Stomach (tissue), 9 donors: ENCODE results near the gene B4GALNT1. TPM values are rescaled to one million over a fixed set of nuclear protein-coding genes. Genes with fewer than 3 reads are reported as not detected.

Source experiments
- DNase-seq, 2 donors: peaks; one replicate each; pipeline versions ENCODE4 v3.0.0 to v3.0.0-alpha.2; 2013 to 2019
- H3K27ac ChIP-seq, 5 donors: fragments of 200-600 bp in 4 of 5; sonication (generic) in 4 of 5; one replicate each; pipeline ENCODE4 v1.5.1; 2013 to 2019; ENCODE audit warnings: mild to moderate bottlenecking in 1 of 5, moderate library complexity in 1 of 5
- H3K27me3 ChIP-seq, 3 donors: fragments of 200-600 bp; sonication (generic); one replicate each; pipeline ENCODE4 v1.5.1; 2017 to 2019; ENCODE audit warnings: mixed run types in 1 of 3
- H3K36me3 ChIP-seq, 4 donors: fragments of 200-600 bp; sonication (generic); 1 replicate in 3 of 4; 2 replicates in 1 of 4; pipeline ENCODE4 v1.5.1; 2016 to 2019
- H3K4me1 ChIP-seq, 4 donors: fragments of 200-600 bp; sonication (generic); one replicate each; pipeline ENCODE4 v1.5.1; 2016 to 2019
- H3K4me3 ChIP-seq, 4 donors: fragments of 200-600 bp; sonication (generic) in 3 of 4; one replicate each; pipeline ENCODE4 v1.5.1; 2016 to 2019; ENCODE audit warnings: mild to moderate bottlenecking in 1 of 4
- H3K9me3 ChIP-seq, 4 donors: fragments of 200-600 bp; sonication (generic); one replicate each; pipeline ENCODE4 v1.5.1; 2016 to 2019
- CTCF ChIP-seq, 7 experiments: fragments of 450-650 bp in 4 of 7; fragments of 200-600 bp in 3 of 7; sonication (generic) in 3 of 7; IDR thresholded peaks; one replicate each; pipeline ENCODE4 v1.5.1; 2016 to 2019; ENCODE audit warnings: antibody characterized with exemption in 7 of 7, control low read depth in 2 of 7, mild to moderate bottlenecking in 1 of 7
- EP300 ChIP-seq: sonication (generic); formaldehyde crosslinking; IDR thresholded peaks from one replicate; pipeline ENCODE4 v1.6.1; 2017; ENCODE audit warnings: antibody characterized with exemption
- POLR2A ChIP-seq, 4 donors: fragments of 450-650 bp; IDR thresholded peaks; one replicate each; pipeline ENCODE4 v1.6.1; 2016; ENCODE audit warnings: antibody characterized with exemption in 4 of 4, control low read depth in 2 of 4, mild to moderate bottlenecking in 1 of 4, moderate library complexity in 1 of 4
- POLR2AphosphoS5 ChIP-seq, 3 donors: sonication (generic); formaldehyde crosslinking; IDR thresholded peaks; one replicate each; pipeline ENCODE4 v1.6.1; 2016; ENCODE audit warnings: antibody characterized with exemption in 3 of 3
- WGBS, 5 donors: extraction: QIAGEN DNeasy Blood & Tissue Kit in 3 of 5; methylation state at CpG; one replicate each; pipeline versions ENCODE4 v1.1.5 to v1.1.7; 2013 to 2018; 5-methylcytosine and 5-hydroxymethylcytosine counted together
- intact Hi-C: fragments of 100-400 bp; cut with DNase I; formaldehyde crosslinking; loops from one replicate; pipeline ENCODE4 v1.15.1; 2023; ENCODE audit warnings: low total_unique reads
- polyA plus RNA-seq, 3 donors: library from polyadenylated mRNA; stranded (reverse); fragments of 200-250 nt; gene quantifications; one replicate each; pipeline ENCODE4 v1.2.3, GENCODE V29; 2013
- total RNA-seq, 5 donors: library from RNA; depleted of rRNA; stranded (reverse); fragments of >200 nt; gene quantifications; one replicate each; pipeline versions ENCODE4 v1.1.0 to v1.2.3, GENCODE V29; 2014 to 2016
- donor health status: healthy with polysubstance abuse.
- donor health status: Bipolar disorder and iron deficiency.
- donor health status: healthy.

B4GALNT1 gene
- total and polyA plus RNA-seq, 8 donors, result 0.31 to 1.1 (median 0.67) TPM; not detected in 4

- peak overlapping the region; percentile 51 to 64 (median 56) for H3K4me3 ChIP-seq
- WGBS, 5 donors, result 1 to 3% (median 2%) methylated on average over 46 to 67 of the region's 67 CpGs
- peak in 1 of 2 donors; percentile 51 for DNase-seq
These were observed 686 bp downstream of the B4GALNT1 start for GRCh38 chr12:57632073-57632957.

DNA sequence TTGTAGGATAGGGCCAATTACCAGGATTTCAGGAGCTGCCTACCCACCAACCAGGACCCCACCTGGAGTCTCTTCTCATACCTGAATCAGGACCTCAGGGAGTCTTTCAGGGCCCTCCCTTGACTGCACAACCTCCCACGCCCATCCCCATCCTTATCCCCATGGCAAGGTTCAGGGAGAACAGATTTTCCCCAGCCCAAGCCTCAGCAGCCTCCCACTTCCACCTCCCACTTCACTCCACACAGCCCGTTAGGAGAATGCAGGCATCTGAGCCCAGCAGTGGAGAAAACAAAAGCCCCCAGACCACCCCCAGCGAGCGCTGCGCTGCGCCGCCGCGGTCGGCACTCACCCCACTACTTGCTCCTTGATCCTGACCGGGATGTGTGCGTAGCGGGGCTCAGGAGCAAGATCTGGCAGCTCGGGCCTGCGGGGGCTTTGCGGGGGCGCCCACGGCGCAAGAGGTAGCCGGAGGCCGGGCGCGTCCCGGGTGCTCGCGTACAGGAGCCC, 1.4 kb downstream of the B4GALNT1 start:
- Histone ChIP-seq H3K27ac (peak overlapping the region in 1 of 5 donors; percentile 60), H3K4me3 (peak overlapping the region; percentile 51 to 64 (median 56)), H3K27me3 (peaks cover 0 to 88% (median 62%) of the 10 kb centered on the region in 3 donors), H3K36me3 (peaks cover 0 to 1% (median 0%) of the 10 kb centered on the region in 4 donors), H3K4me1 (peaks cover 13 to 34% (median 30%) of the 10 kb centered on the region in 4 donors), H3K9me3 (no peaks in the 10 kb centered on the region)
- intact Hi-C loops, result loop anchor here (10.0 kb wide), 1 partner anchor 53 kb away; no protein-coding TSS in a partner anchor
- TF ChIP-seq EP300 (no peak), POLR2A (IDR thresholded peaks at IDR 0.05) (no peak), CTCF (IDR thresholded peaks at IDR 0.05) (no peak), POLR2AphosphoS5 (IDR thresholded peaks at IDR 0.05) (no peak)
- peak in 1 of 2 donors; percentile 3 for DNase-seq
- 8 to 11% (median 9%) methylated on average over 7 to 26 of the region's 26 CpGs for WGBS, 5 donors

More at GRCh38 chr12:57632073-57632957, 686 bp downstream of the B4GALNT1 start:
- Histone ChIP-seq H3K36me3 (no peaks in the 10 kb centered on the region), H3K4me1 (peaks cover 13 to 31% (median 27%) of the 10 kb centered on the region in 4 donors), H3K27me3 (peaks cover 0 to 84% (median 60%) of the 10 kb centered on the region in 3 donors), H3K27ac (peak overlapping the region in 1 of 5 donors; percentile 60), H3K9me3 (no peaks in the 10 kb centered on the region)
- intact Hi-C loops, result loop anchor here (10.0 kb wide), 1 partner anchor 52 kb away; no protein-coding TSS in a partner anchor
- TF ChIP-seq CTCF (IDR thresholded peaks at IDR 0.05), result no peak
- no peak for TF ChIP-seq POLR2AphosphoS5 (IDR thresholded peaks at IDR 0.05)
- TF ChIP-seq EP300, result no peak
- TF ChIP-seq POLR2A (IDR thresholded peaks at IDR 0.05), result no peak

GRCh38 chr12:57630891-57631433, 2.0 kb downstream of the B4GALNT1 start:
- no peak for TF ChIP-seq CTCF (IDR thresholded peaks at IDR 0.05)
- no peak for TF ChIP-seq POLR2AphosphoS5 (IDR thresholded peaks at IDR 0.05)
- no peak for TF ChIP-seq EP300
- TF ChIP-seq POLR2A (IDR thresholded peaks at IDR 0.05), result no peak
- WGBS, 5 donors, result 41 to 51% (median 47%) methylated on average over 6 of the region's 6 CpGs
- DNase-seq, result peak in 1 of 2 donors; percentile 3
- intact Hi-C loops, result loop anchor here (10.0 kb wide), 1 partner anchor 54 kb away; no protein-coding TSS in a partner anchor
- peaks cover 0 to 8% (median 2%) of the 10 kb centered on the region in 4 donors for H3K36me3 ChIP-seq
- H3K4me1 ChIP-seq, result peaks cover 13 to 34% (median 30%) of the 10 kb centered on the region in 4 donors
- no peak overlapping the region for H3K27ac ChIP-seq
- peaks cover 0 to 92% (median 68%) of the 10 kb centered on the region in 3 donors for H3K27me3 ChIP-seq
- H3K4me3 ChIP-seq, result no peak overlapping the region
- no peaks in the 10 kb centered on the region for H3K9me3 ChIP-seq

DNA sequence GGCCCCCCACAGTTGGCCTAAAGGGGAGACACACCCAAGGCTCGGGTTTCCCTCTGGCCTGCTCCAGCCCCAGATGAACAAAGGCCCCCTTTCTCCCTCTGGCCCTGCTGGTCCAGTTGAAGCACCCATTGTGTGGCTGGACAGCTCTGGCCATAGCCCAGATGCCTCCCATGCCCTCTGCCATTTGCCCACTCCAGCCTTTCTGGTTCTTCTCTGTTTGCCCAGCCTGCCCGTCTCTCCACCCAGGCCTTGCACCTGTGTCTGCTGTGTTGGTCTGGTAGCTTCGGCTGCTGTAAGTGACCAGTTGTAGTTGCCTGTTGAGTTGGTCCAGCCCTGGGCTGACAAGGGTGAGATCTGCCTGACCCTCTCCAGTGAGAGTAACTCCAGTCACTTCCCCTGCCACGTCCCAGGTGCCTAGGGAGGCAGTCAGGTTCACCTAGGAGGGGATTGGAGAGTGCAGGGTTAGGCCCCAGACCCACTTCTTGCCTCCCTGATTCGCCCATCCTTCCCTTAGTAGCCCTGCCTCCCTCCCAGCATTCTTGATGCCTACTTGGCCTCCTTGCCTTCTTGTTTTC, 3.0 kb downstream of the B4GALNT1 start:
- Histone ChIP-seq H3K27me3 (peaks cover 0 to 92% (median 74%) of the 10 kb centered on the region in 3 donors), H3K9me3 (no peaks in the 10 kb centered on the region), H3K4me3 (no peak overlapping the region), H3K36me3 (peaks cover 0 to 18% (median 3%) of the 10 kb centered on the region in 4 donors), H3K4me1 (peaks cover 13 to 34% (median 30%) of the 10 kb centered on the region in 4 donors), H3K27ac (no peak overlapping the region)
- 69 to 80% (median 70%) methylated on average over 5 of the region's 5 CpGs for WGBS, 5 donors
- intact Hi-C loops, result loop anchor here (10.0 kb wide), 1 partner anchor 55 kb away; no protein-coding TSS in a partner anchor
- TF ChIP-seq POLR2A (IDR thresholded peaks at IDR 0.05) (no peak), EP300 (no peak), CTCF (IDR thresholded peaks at IDR 0.05) (no peak), POLR2AphosphoS5 (IDR thresholded peaks at IDR 0.05) (no peak)
- DNase-seq, result peak in 1 of 2 donors; percentile 13
